ENCODE measurements around the gene LRRC39.

Gene LRRC39

GRCh38 chr1:100115524-100115923 is 62.5 kb downstream of the LRRC39 start:
- no peaks in the 10 kb centered on the region for H3K9me3 ChIP-seq (ENCODE audit: severe bottlenecking)
- H3K36me3 ChIP-seq: peaks cover 32% of the 10 kb centered on the region
- H3K27ac ChIP-seq: no peak overlapping the region
- TF ChIP-seq, protein P1, sequence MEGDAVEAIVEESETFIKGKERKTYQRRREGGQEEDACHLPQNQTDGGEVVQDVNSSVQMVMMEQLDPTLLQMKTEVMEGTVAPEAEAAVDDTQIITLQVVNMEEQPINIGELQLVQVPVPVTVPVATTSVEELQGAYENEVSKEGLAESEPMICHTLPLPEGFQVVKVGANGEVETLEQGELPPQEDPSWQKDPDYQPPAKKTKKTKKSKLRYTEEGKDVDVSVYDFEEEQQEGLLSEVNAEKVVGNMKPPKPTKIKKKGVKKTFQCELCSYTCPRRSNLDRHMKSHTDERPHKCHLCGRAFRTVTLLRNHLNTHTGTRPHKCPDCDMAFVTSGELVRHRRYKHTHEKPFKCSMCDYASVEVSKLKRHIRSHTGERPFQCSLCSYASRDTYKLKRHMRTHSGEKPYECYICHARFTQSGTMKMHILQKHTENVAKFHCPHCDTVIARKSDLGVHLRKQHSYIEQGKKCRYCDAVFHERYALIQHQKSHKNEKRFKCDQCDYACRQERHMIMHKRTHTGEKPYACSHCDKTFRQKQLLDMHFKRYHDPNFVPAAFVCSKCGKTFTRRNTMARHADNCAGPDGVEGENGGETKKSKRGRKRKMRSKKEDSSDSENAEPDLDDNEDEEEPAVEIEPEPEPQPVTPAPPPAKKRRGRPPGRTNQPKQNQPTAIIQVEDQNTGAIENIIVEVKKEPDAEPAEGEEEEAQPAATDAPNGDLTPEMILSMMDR (IDR thresholded peaks at IDR 0.05; ENCODE audit: low read depth, low read length): no peak
- H3K27me3 ChIP-seq (ENCODE audit: insufficient read depth, low read depth, severe bottlenecking): no peaks in the 10 kb centered on the region
- no peak for DNase-seq
- H3K4me3 ChIP-seq (ENCODE audit: low read depth, low read length): no peak overlapping the region

GRCh38 chr1:100109554-100110066 is 68.4 kb downstream of the LRRC39 start:
- TF ChIP-seq, protein P1 (IDR thresholded peaks at IDR 0.05; ENCODE audit: low read depth, low read length): no peak
- Histone ChIP-seq H3K36me3 (peaks cover 31% of the 10 kb centered on the region), H3K27me3 (ENCODE audit: insufficient read depth, low read depth, severe bottlenecking) (no peaks in the 10 kb centered on the region), H3K4me3 (ENCODE audit: low read depth, low read length) (no peak overlapping the region), H3K27ac (no peak overlapping the region), H3K9me3 (ENCODE audit: severe bottlenecking) (no peaks in the 10 kb centered on the region)
- DNase-seq: no peak

GRCh38 chr1:100107696-100108095 is 70.4 kb downstream of the LRRC39 start:
- H3K4me3 ChIP-seq (ENCODE audit: low read depth, low read length): no peak overlapping the region
- H3K27me3 ChIP-seq (ENCODE audit: insufficient read depth, low read depth, severe bottlenecking): no peaks in the 10 kb centered on the region
- no peaks in the 10 kb centered on the region for H3K9me3 ChIP-seq (ENCODE audit: severe bottlenecking)
- TF ChIP-seq, protein P1 (IDR thresholded peaks at IDR 0.05; ENCODE audit: low read depth, low read length): no peak
- no peak overlapping the region for H3K27ac ChIP-seq
- DNase-seq: no peak
- H3K36me3 ChIP-seq: peaks cover 50% of the 10 kb centered on the region

DNA sequence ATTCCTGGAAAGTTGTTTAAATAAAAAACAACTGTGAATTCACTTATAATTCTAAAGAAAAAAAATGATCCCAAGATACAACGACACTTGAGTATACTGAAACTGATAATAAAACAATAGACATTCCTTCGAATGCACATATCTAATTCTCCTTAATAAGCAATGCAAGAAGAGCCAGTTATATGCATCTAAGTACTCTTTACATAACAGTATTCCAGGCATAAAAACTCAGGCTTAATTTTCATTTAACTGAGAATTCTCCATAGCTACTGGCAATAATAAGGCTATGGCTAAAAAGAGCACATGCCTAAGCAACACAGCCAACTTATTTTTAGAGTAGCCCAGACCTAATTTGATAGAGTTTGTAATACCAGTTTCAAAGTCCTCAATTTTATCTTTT is 76.5 kb downstream of the LRRC39 start:
- TF ChIP-seq, protein P1 (IDR thresholded peaks at IDR 0.05; ENCODE audit: low read depth, low read length): no peak
- Histone ChIP-seq H3K27me3 (ENCODE audit: insufficient read depth, low read depth, severe bottlenecking) (no peaks in the 10 kb centered on the region), H3K9me3 (ENCODE audit: severe bottlenecking) (no peaks in the 10 kb centered on the region), H3K36me3 (peaks cover 60% of the 10 kb centered on the region), H3K27ac (no peak overlapping the region), H3K4me3 (ENCODE audit: low read depth, low read length) (no peak overlapping the region)
- DNase-seq: no peak

DNA sequence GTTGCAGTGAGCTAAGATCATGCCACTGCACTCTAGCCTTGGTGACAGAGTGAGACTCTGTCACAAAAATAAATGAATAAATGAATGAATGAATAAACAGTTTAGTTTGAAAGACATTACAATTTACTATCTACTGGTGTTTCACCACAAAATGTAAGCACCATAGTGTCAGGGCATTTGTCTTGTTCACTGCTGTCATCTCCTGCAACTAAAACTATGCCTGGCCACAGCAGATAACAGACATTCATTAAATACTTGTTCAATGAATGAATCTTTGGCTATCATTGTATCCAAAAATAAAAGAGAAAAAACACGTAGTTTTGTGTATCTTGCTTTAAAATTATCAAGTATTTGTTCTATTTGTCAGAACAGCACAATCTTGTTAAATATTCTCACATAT is 77.9 kb downstream of the LRRC39 start:
- Histone ChIP-seq H3K27ac (no peak overlapping the region), H3K27me3 (ENCODE audit: insufficient read depth, low read depth, severe bottlenecking) (no peaks in the 10 kb centered on the region), H3K4me3 (ENCODE audit: low read depth, low read length) (no peak overlapping the region), H3K9me3 (ENCODE audit: severe bottlenecking) (no peaks in the 10 kb centered on the region), H3K36me3 (peaks cover 60% of the 10 kb centered on the region)
- TF ChIP-seq, protein P1 (IDR thresholded peaks at IDR 0.05; ENCODE audit: low read depth, low read length): no peak
- DNase-seq: no peak

Measured in WERI-Rb-1 (cell line).